HG03060 (cell line): Measurements from ENCODE around the gene PCNA.

Source experiments
- ATAC-seq: cut with Tn5 transposase; IDR thresholded peaks from one replicate; pipeline ENCODE4 v1.9.1; 2021; ENCODE audit warnings: low read depth, moderate number of reproducible peaks; ENCODE audit not compliant: unreplicated experiment

PCNA gene

GRCh38 chr20:5070570-5070969 lies 49.2 kb downstream of the PCNA start:
- ATAC-seq = no peak

GRCh38 chr20:5070081-5070480 lies 49.7 kb downstream of the PCNA start:
- ATAC-seq = no peak

GRCh38 chr20:5069141-5069806 lies 50.5 kb downstream of the PCNA start:
- no peak for ATAC-seq

- no peak for ATAC-seq
These were observed 51.7 kb downstream of the PCNA start for GRCh38 chr20:5067877-5068645.

GRCh38 chr20:5065879-5066383 lies 53.8 kb downstream of the PCNA start:
- no peak for ATAC-seq

- no peak for ATAC-seq
These were observed 54.4 kb downstream of the PCNA start for GRCh38 chr20:5065166-5065878.
